ENCODE measurements around the gene IP6K3. TPM values are rescaled to one million over a fixed set of nuclear protein-coding genes. Genes with fewer than 3 reads are reported as not detected.
A peak's percentile ranks its signal among the peaks of the same experiment; 100 is the strongest.

The IP6K3 gene
- polyA plus RNA-seq, 1 of the 3 experiments (the other 2 are of a cell fraction): 0.21 TPM

- Histone ChIP-seq H3K36me3 (replicated peaks in 1 of 2; ENCODE audit: control insufficient read depth in 1 of 2, insufficient read depth in 2 of 2, low read length in 1 of 2) (no peaks in the 10 kb centered on the region), H3K4me3 (ENCODE audit: low read depth in 2 of 2, low read length in 1 of 2) (no peak overlapping the region), H2AFZ (ENCODE audit: low read depth) (no peak overlapping the region), H3K4me2 (no peak overlapping the region), H3K4me1 (ENCODE audit: control insufficient read depth in 1 of 2, insufficient read depth in 2 of 2, low read depth in 1 of 2, low read length in 1 of 2) (peaks cover 0 to 19% of the 10 kb centered on the region in 2 experiments; a peak in 1 of 4 replicates), H3K9me2 (no peaks in the 10 kb centered on the region), H4K20me1 (ENCODE audit: insufficient read depth) (no peaks in the 10 kb centered on the region), H3K9ac (no peak overlapping the region), H3K27me3 (ENCODE audit: insufficient read depth) (no peaks in the 10 kb centered on the region), H3K27ac (ENCODE audit: low read depth in 2 of 2, low read length in 1 of 2) (peak overlapping the region in 1 of 2 experiments; percentile 56; a peak in 2 of 4 replicates), H3F3A (replicated peaks; ENCODE audit: insufficient read depth) (no peaks in the 10 kb centered on the region), H3K79me2 (ENCODE audit: insufficient read depth) (no peaks in the 10 kb centered on the region), H3K9me3 (no peaks in the 10 kb centered on the region)
- ChIA-PET POLR2A (no interaction called here), CTCF (interaction anchor here (0.6 to 14.7 kb wide), 22 partner anchors 9 to 393 kb away, joined by 3 to 204 read pairs (median 5); partner anchors contain the start of genes IP6K3 and UQCC2)
- 80% methylated on average over 1 of the region's 2 CpGs for WGBS (ENCODE audit: low lambda C conversion rate)
- DNase-seq: no peak
- no peak for TF ChIP-seq POLR2AphosphoS5 (IDR thresholded peaks at IDR 0.05; ENCODE audit: low read depth, low read length)
- no peak for TF ChIP-seq EZH2phosphoT487 (IDR thresholded peaks at IDR 0.05; ENCODE audit: borderline replicate concordance, low read depth)
- no peak for TF ChIP-seq ELF1 (IDR thresholded peaks at IDR 0.05)
- TF ChIP-seq TAF1 (IDR thresholded peaks at IDR 0.05; ENCODE audit: borderline replicate concordance, low read depth, low read length): no peak
- no peak for TF ChIP-seq TEAD4 (IDR thresholded peaks at IDR 0.05; ENCODE audit: borderline replicate concordance, insufficient read depth)
- no peak for TF ChIP-seq PBX3 (IDR thresholded peaks at IDR 0.05)
- TF ChIP-seq SIN3A (IDR thresholded peaks at IDR 0.05; ENCODE audit: borderline replicate concordance, low read depth, low read length): no peak
- no peak for TF ChIP-seq GATA2 (CRISPR knock-in tag; IDR thresholded peaks at IDR 0.05)
- no peak for TF ChIP-seq TCF12 (IDR thresholded peaks at IDR 0.05)
- TF ChIP-seq MEF2A (IDR thresholded peaks at IDR 0.05; ENCODE audit: borderline replicate concordance, low read depth): no peak
These were observed 14.8 kb upstream of the IP6K3 start for GRCh38 chr6:33761581-33761921.

DNA sequence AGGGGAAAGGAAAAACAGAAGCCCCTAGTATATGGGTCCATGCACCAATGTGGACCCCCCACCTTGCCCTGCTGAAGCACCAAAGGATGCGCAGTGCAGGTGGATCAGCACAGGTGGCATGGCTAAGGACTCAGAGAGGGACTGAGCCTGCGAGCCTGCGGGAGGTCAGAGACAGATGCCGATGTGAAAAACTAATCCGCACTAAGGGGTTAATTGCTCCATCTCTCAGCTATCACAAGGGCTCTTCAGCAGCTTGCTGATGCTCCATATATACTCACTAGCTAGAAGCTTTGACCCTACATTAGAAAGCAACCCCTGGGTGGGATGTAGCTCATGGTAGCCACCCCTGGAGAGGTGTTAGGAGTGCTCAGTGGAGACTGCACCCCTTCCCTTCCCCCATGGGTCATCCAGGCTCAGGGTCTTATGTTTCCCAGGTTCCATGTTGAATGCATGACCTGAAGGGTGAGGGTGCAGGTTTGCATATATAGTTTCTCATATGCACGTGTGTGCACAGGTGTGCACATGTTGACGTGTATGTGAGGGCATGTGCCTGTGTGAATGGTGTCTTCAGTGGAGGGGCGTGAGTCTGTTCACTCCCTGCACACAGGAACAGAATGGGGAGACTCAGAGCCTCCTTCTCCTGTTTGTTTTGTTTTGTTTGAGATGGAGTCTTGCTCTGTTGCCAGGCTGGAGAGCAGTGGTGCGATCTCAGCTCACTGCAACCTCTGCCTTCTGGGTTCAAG is 13.4 kb upstream of the IP6K3 start:
- H2AFZ ChIP-seq (ENCODE audit: low read depth): no peak overlapping the region
- no peaks in the 10 kb centered on the region for H3K79me2 ChIP-seq (ENCODE audit: insufficient read depth)
- no peak for DNase-seq
- no peaks in the 10 kb centered on the region for H3K9me2 ChIP-seq
- no peak overlapping the region for H3K4me2 ChIP-seq
- no peak overlapping the region for H3K27ac ChIP-seq (ENCODE audit: low read depth in 2 of 2, low read length in 1 of 2)
- POLR2A ChIA-PET: no interaction called here
- no peak overlapping the region for H3K4me3 ChIP-seq (ENCODE audit: low read depth in 2 of 2, low read length in 1 of 2)
- H3F3A ChIP-seq (replicated peaks; ENCODE audit: insufficient read depth): no peaks in the 10 kb centered on the region
- no peak overlapping the region for H3K9ac ChIP-seq
- TF ChIP-seq MXI1 (IDR thresholded peaks at IDR 0.05; ENCODE audit: low read depth, low read length): no peak
- no peak for TF ChIP-seq TEAD4 (IDR thresholded peaks at IDR 0.05; ENCODE audit: borderline replicate concordance, insufficient read depth)
- TF ChIP-seq, protein P1, sequence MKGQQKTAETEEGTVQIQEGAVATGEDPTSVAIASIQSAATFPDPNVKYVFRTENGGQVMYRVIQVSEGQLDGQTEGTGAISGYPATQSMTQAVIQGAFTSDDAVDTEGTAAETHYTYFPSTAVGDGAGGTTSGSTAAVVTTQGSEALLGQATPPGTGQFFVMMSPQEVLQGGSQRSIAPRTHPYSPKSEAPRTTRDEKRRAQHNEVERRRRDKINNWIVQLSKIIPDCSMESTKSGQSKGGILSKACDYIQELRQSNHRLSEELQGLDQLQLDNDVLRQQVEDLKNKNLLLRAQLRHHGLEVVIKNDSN (IDR thresholded peaks at IDR 0.05; ENCODE audit: borderline replicate concordance, low read depth): no peak
- no peak for TF ChIP-seq IRF3 (IDR thresholded peaks at IDR 0.05; ENCODE audit: low read depth, low read length)
- TF ChIP-seq YY1 (IDR thresholded peaks at IDR 0.05; ENCODE audit: low read depth): no peak
- TF ChIP-seq EP300 (IDR thresholded peaks at IDR 0.05; ENCODE audit: borderline replicate concordance in 1 of 2, low read depth in 1 of 2, low read length in 1 of 2): no peak
- TF ChIP-seq ELF1 (IDR thresholded peaks at IDR 0.05): no peak
- TF ChIP-seq RAD21 (IDR thresholded peaks at IDR 0.05; ENCODE audit: low read length): no peak
- no peak for TF ChIP-seq FOXJ3 (CRISPR knock-in tag; IDR thresholded peaks at IDR 0.05)
- no peak for TF ChIP-seq NRF1 (IDR thresholded peaks at IDR 0.05; ENCODE audit: low read depth, low read length)
- no peak for TF ChIP-seq MEF2A (IDR thresholded peaks at IDR 0.05; ENCODE audit: borderline replicate concordance, low read depth)
- TF ChIP-seq FOSL2 (IDR thresholded peaks at IDR 0.05; ENCODE audit: borderline replicate concordance, low read depth): no peak
- no peak for TF ChIP-seq JUND (IDR thresholded peaks at IDR 0.05)
- CTCF ChIA-PET: interaction anchor here (1.0 to 14.7 kb wide), 9 partner anchors 8 to 404 kb away, joined by 3 to 204 read pairs (median 22); partner anchors contain the start of genes IP6K3 and UQCC2
- H3K27me3 ChIP-seq (ENCODE audit: insufficient read depth): no peaks in the 10 kb centered on the region
- no peaks in the 10 kb centered on the region for H4K20me1 ChIP-seq (ENCODE audit: insufficient read depth)
- no peaks in the 10 kb centered on the region for H3K36me3 ChIP-seq (replicated peaks in 1 of 2; ENCODE audit: control insufficient read depth in 1 of 2, insufficient read depth in 2 of 2, low read length in 1 of 2)
- no peaks in the 10 kb centered on the region for H3K9me3 ChIP-seq
- 87% methylated on average over 9 of the region's 9 CpGs for WGBS (ENCODE audit: low lambda C conversion rate)
- peaks cover 0 to 25% of the 10 kb centered on the region in 2 experiments; a peak in 1 of 4 replicates for H3K4me1 ChIP-seq (ENCODE audit: control insufficient read depth in 1 of 2, insufficient read depth in 2 of 2, low read depth in 1 of 2, low read length in 1 of 2)

All from SK-N-SH (cell line).